ENCODE measurements around the gene SLC36A4. TPM values are rescaled to one million over a fixed set of nuclear protein-coding genes. Genes with fewer than 3 reads are reported as not detected.

The SLC36A4 gene
- total and polyA plus RNA-seq, 2 of the 4 experiments (the other 2 are of a cell fraction) = 9.2 to 13.1 TPM

DNA sequence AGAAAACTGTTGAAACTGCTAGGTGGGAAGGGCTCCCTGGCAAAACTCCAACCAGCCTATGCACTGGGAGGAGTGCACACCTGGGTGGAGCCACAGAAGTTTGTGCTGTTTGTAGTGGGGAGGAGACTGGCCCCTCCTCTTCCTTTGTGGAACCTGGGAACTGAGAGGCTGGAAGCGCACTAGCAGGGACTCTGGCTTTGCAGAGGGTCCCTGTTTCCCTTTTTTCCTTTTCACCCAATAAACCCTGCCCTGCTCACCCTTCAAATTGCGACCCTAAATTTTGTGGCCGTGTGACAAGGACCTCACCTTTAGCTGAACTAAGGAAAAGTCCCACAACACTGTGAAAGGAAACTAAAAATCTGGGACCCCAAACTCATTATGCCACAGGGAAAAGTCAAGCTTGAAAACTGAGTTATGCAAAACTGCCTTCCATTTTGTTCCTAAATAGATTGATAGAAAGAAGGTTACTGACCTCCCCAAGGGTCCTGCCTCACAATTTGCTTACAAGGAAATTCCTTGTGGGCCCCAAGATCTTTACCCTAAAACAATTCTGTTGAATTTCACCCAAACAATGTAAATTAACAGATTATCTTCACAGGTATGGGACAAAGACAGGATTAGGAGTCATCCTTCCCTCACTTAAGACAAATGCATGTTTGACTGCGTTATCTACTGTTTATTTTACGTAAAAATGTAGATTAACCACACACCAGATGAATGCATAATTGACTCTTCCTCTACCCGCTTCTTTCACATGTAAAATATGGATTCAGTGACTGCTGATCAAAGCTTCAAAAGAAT is 81.0 kb downstream of the SLC36A4 start:
- H4K20me1 ChIP-seq (ENCODE audit: insufficient read depth, low read length) = no peaks in the 10 kb centered on the region

More for the DNA sequence above, 81.0 kb downstream of the SLC36A4 start:
- Histone ChIP-seq H3K9me1 (ENCODE audit: insufficient read depth, low read length) (no peaks in the 10 kb centered on the region), H2BK20ac (ENCODE audit: low read depth, low read length) (no peak overlapping the region), H2AK9ac (replicated peaks; ENCODE audit: low read depth, low read length, poor library complexity) (no peak overlapping the region), H3K23ac (ENCODE audit: low read depth, low read length) (no peak overlapping the region), H4K91ac (ENCODE audit: insufficient read depth, low read depth, low read length) (no peak overlapping the region), H3K4me3 (ENCODE audit: insufficient read depth, low read depth, low read length) (no peak overlapping the region), H3K9me3 (ENCODE audit: control insufficient read depth, insufficient read depth, low read length) (no peaks in the 10 kb centered on the region), H3K36me3 (ENCODE audit: control insufficient read depth, insufficient read depth, low read length) (no peaks in the 10 kb centered on the region), H2AK5ac (ENCODE audit: low read depth, low read length) (no peak overlapping the region), H3K4me1 (ENCODE audit: control insufficient read depth, insufficient read depth, low read length) (peaks cover 3% of the 10 kb centered on the region), H3K4me2 (ENCODE audit: low read depth, low read length) (no peak overlapping the region; the same call in 1 of the 2 replicates), H3K27me3 (ENCODE audit: control insufficient read depth, insufficient read depth, low read length) (no peaks in the 10 kb centered on the region), H2BK15ac (ENCODE audit: low read depth, low read length) (no peak overlapping the region), H3K14ac (replicated peaks; ENCODE audit: low read depth, low read length) (no peak overlapping the region), H3K9ac (ENCODE audit: low read depth, low read length) (no peak overlapping the region), H4K5ac (ENCODE audit: low read depth, low read length) (no peak overlapping the region), H3K56ac (ENCODE audit: extremely low read depth, insufficient read depth, low read length) (no peak overlapping the region), H2AFZ (replicated peaks; ENCODE audit: low read length, poor library complexity) (no peak overlapping the region), H3K79me1 (ENCODE audit: low read depth in 1 of 2, low read length in 2 of 2) (no peaks in the 10 kb centered on the region), H3K18ac (ENCODE audit: low read depth, low read length) (no peak overlapping the region), H4K8ac (ENCODE audit: low read depth in 2 of 2, low read length in 2 of 2) (no peak overlapping the region), H3K27ac (ENCODE audit: insufficient read depth, low read length) (no peak overlapping the region), H2BK5ac (ENCODE audit: low read depth, low read length, poor library complexity, severe bottlenecking) (no peak overlapping the region), H3K4ac (ENCODE audit: low read depth, low read length) (no peak overlapping the region), H2BK120ac (ENCODE audit: low read depth, low read length) (no peak overlapping the region)
- TF ChIP-seq POLR2A (IDR thresholded peaks at IDR 0.05; ENCODE audit: low read depth, low read length) (no peak), NFE2L2 (IDR thresholded peaks at IDR 0.05; ENCODE audit: low read depth, low read length) (no peak), CEBPB (IDR thresholded peaks at IDR 0.05; ENCODE audit: low read depth, low read length) (no peak), SMC3 (IDR thresholded peaks at IDR 0.05; ENCODE audit: low read depth, low read length) (no peak), RCOR1 (IDR thresholded peaks at IDR 0.05; ENCODE audit: insufficient replicate concordance, low read length) (no peak)
- TF ChIP-seq, protein P1, sequence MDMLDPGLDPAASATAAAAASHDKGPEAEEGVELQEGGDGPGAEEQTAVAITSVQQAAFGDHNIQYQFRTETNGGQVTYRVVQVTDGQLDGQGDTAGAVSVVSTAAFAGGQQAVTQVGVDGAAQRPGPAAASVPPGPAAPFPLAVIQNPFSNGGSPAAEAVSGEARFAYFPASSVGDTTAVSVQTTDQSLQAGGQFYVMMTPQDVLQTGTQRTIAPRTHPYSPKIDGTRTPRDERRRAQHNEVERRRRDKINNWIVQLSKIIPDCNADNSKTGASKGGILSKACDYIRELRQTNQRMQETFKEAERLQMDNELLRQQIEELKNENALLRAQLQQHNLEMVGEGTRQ (IDR thresholded peaks at IDR 0.05; ENCODE audit: low read depth, low read length) = no peak
- ATAC-seq (ENCODE audit: low read depth) = peak; percentile 44; the same call in 1 of the 2 replicates
- dilution Hi-C loops (cut with HindIII; ENCODE audit: low sequenced_read_pairs, unreplicated experiment) = no loop called here
- POLR2A ChIA-PET (ENCODE audit: unreplicated experiment) = no interaction called here
- CTCF ChIA-PET = interaction anchor here (0.6 kb wide), 2 partner anchors 59 to 1844 kb away, joined by 3 to 7 read pairs; no protein-coding TSS in a partner anchor
- in situ Hi-C loops (cut with MboI; ENCODE audit: low sequenced_read_pairs) = no loop called here
- intact Hi-C loops (cut with micrococcal nuclease) = no loop called here
- no CpG with 5 or more reads among the region's 6 CpGs for WGBS, 2 experiments (ENCODE audit: extremely low coverage in 2 of 2, insufficient read length in 1 of 2)
- no TSS peak for BruUV-seq (replicated peaks)
- peak; percentile 44 for DNase-seq

Measured in IMR-90 (cell line).